ENCODE results near the gene THAP12. TPM values are rescaled to one million over a fixed set of nuclear protein-coding genes. Genes with fewer than 3 reads are reported as not detected.

Gene THAP12
- total and polyA plus RNA-seq, 2 experiments from 2014 or later: 20.1 to 36.0 TPM

DNA sequence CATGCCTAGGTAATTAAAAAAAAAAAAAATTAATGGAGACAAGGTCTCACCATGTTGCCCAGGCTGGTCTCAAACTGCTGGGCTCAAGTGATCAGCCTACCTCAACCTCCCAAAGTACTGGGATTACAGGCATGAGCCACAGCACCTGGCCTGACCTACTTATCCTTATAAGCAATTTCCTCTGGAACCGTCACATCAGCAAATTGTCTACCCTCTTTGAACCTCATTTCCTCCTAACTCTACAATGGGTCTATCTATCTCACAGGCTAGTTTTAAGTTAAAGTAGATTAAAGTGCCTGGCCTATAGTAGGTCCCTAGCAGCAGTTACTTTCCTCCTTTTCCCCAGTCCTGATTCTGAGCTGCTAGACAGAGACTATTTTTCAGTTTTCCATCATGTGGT lies 43.5 kb downstream of the THAP12 start:
- no peaks in the 10 kb centered on the region for H3K9me2 ChIP-seq (ENCODE audit: insufficient read depth)
- H2AFZ ChIP-seq: no peak overlapping the region
- H3K36me3 ChIP-seq (ENCODE audit: insufficient read depth): no peaks in the 10 kb centered on the region
- no peaks in the 10 kb centered on the region for H4K20me1 ChIP-seq (replicated peaks; ENCODE audit: insufficient read depth)
- no peak overlapping the region for H3K4me3 Mint-ChIP-seq
- H3K27ac ChIP-seq (ENCODE audit: low read depth): no peak overlapping the region
- H3K9me3 Mint-ChIP-seq: peaks cover 40% of the 10 kb centered on the region
- TF ChIP-seq, protein P1, sequence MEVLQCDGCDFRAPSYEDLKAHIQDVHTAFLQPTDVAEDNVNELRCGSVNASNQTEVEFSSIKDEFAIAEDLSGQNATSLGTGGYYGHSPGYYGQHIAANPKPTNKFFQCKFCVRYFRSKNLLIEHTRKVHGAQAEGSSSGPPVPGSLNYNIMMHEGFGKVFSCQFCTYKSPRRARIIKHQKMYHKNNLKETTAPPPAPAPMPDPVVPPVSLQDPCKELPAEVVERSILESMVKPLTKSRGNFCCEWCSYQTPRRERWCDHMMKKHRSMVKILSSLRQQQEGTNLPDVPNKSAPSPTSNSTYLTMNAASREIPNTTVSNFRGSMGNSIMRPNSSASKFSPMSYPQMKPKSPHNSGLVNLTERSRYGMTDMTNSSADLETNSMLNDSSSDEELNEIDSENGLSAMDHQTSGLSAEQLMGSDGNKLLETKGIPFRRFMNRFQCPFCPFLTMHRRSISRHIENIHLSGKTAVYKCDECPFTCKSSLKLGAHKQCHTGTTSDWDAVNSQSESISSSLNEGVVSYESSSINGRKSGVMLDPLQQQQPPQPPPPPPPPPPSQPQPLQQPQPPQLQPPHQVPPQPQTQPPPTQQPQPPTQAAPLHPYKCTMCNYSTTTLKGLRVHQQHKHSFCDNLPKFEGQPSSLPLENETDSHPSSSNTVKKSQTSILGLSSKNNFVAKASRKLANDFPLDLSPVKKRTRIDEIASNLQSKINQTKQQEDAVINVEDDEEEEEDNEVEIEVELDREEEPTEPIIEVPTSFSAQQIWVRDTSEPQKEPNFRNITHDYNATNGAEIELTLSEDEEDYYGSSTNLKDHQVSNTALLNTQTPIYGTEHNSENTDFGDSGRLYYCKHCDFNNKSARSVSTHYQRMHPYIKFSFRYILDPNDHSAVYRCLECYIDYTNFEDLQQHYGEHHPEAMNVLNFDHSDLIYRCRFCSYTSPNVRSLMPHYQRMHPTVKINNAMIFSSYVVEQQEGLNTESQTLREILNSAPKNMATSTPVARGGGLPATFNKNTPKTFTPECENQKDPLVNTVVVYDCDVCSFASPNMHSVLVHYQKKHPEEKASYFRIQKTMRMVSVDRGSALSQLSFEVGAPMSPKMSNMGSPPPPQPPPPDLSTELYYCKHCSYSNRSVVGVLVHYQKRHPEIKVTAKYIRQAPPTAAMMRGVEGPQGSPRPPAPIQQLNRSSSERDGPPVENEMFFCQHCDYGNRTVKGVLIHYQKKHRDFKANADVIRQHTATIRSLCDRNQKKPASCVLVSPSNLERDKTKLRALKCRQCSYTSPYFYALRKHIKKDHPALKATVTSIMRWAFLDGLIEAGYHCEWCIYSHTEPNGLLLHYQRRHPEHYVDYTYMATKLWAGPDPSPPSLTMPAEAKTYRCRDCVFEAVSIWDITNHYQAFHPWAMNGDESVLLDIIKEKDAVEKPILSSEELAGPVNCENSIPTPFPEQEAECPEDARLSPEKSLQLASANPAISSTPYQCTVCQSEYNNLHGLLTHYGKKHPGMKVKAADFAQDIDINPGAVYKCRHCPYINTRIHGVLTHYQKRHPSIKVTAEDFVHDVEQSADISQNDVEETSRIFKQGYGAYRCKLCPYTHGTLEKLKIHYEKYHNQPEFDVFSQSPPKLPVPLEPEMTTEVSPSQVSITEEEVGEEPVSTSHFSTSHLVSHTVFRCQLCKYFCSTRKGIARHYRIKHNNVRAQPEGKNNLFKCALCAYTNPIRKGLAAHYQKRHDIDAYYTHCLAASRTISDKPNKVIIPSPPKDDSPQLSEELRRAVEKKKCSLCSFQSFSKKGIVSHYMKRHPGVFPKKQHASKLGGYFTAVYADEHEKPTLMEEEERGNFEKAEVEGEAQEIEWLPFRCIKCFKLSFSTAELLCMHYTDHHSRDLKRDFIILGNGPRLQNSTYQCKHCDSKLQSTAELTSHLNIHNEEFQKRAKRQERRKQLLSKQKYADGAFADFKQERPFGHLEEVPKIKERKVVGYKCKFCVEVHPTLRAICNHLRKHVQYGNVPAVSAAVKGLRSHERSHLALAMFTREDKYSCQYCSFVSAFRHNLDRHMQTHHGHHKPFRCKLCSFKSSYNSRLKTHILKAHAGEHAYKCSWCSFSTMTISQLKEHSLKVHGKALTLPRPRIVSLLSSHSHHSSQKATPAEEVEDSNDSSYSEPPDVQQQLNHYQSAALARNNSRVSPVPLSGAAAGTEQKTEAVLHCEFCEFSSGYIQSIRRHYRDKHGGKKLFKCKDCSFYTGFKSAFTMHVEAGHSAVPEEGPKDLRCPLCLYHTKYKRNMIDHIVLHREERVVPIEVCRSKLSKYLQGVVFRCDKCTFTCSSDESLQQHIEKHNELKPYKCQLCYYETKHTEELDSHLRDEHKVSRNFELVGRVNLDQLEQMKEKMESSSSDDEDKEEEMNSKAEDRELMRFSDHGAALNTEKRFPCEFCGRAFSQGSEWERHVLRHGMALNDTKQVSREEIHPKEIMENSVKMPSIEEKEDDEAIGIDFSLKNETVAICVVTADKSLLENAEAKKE (CRISPR knock-in tag; IDR thresholded peaks at IDR 0.05): no peak
- TF ChIP-seq CREB1 (CRISPR knock-in tag; IDR thresholded peaks at IDR 0.05; ENCODE audit: low read depth) (no peak), NANOG (IDR thresholded peaks at IDR 0.05; ENCODE audit: borderline replicate concordance) (no peak), ZNF114 (CRISPR knock-in tag; IDR thresholded peaks at IDR 0.05) (no peak), CTCF (conservative IDR thresholded peaks at IDR 0.05; ENCODE audit: low read depth in 2 of 2) (no peak), JUNB (IDR thresholded peaks at IDR 0.05; ENCODE audit: unreplicated experiment) (no peak), ETS1 (IDR thresholded peaks at IDR 0.05) (no peak), ZNF331 (CRISPR knock-in tag; IDR thresholded peaks at IDR 0.05; ENCODE audit: low read depth) (no peak)
- H3K27ac Mint-ChIP-seq: no peak overlapping the region
- H3K36me3 Mint-ChIP-seq (ENCODE audit: low read depth): peaks cover 30% of the 10 kb centered on the region
- H3K79me2 ChIP-seq (replicated peaks; ENCODE audit: insufficient read depth): no peaks in the 10 kb centered on the region
- H3K4me1 Mint-ChIP-seq: no peaks in the 10 kb centered on the region
- no peaks in the 10 kb centered on the region for H3K27me3 ChIP-seq (ENCODE audit: insufficient read depth)
- H3K4me1 ChIP-seq (ENCODE audit: insufficient read depth): no peaks in the 10 kb centered on the region
- H3K4me3 ChIP-seq: no peak overlapping the region
- no peaks in the 10 kb centered on the region for H3F3A ChIP-seq (replicated peaks; ENCODE audit: low read depth)
- no peak overlapping the region for H3K4me2 ChIP-seq
- peaks cover 3% of the 10 kb centered on the region for H3K27me3 Mint-ChIP-seq (ENCODE audit: insufficient read depth, low read depth, poor library complexity)
- DNase-seq (ENCODE audit: low spot score) (no peak), ATAC-seq (no peak)
